H9 (cell line): Measurements from ENCODE around the gene OSTN. TPM values are rescaled to one million over a fixed set of nuclear protein-coding genes. Genes with fewer than 3 reads are reported as not detected.

Experiments
- DNase-seq: peaks from one replicate; pipeline ENCODE4 v3.0.0-alpha.2; 2017
- H2AFZ ChIP-seq: one replicate; pipeline ENCODE4 v1.6.1; 2013; ENCODE audit warnings: mild to moderate bottlenecking, low read length, control low read depth, moderate library complexity
- H2AK5ac ChIP-seq: 2 replicates; pipeline ENCODE4 v1.6.1; 2013; ENCODE audit warnings: low read length, control low read depth, mixed read lengths; ENCODE audit not compliant: insufficient read length
- H2BK120ac ChIP-seq: one replicate; pipeline ENCODE4 v1.6.1; 2013; ENCODE audit warnings: low read depth, mild to moderate bottlenecking, low read length, control low read depth, inconsistent platforms; ENCODE audit not compliant: poor library complexity, severe bottlenecking
- H2BK12ac ChIP-seq: 2 replicates; pipeline ENCODE4 v1.6.1; 2013; ENCODE audit warnings: low read length, control low read depth, mixed read lengths, low read depth; ENCODE audit not compliant: insufficient read length
- H2BK15ac ChIP-seq: 2 replicates; pipeline ENCODE4 v1.6.1; 2013; ENCODE audit warnings: low read depth, low read length, control low read depth
- H2BK20ac ChIP-seq: one replicate; pipeline ENCODE4 v1.6.1; 2013; ENCODE audit warnings: low read depth, mild to moderate bottlenecking, low read length, control low read depth, inconsistent platforms; ENCODE audit not compliant: poor library complexity, severe bottlenecking
- H2BK5ac ChIP-seq: 2 replicates; pipeline ENCODE4 v1.6.1; 2013; ENCODE audit warnings: low read length, control low read depth, mixed read lengths; ENCODE audit not compliant: insufficient read length
- H3K14ac ChIP-seq: 2 replicates; pipeline ENCODE4 v1.6.1; 2013; ENCODE audit warnings: low read length, control low read depth; ENCODE audit not compliant: insufficient read depth
- H3K18ac ChIP-seq: 2 replicates; pipeline ENCODE4 v1.6.1; 2013; ENCODE audit warnings: low read depth, mild to moderate bottlenecking, mixed read lengths, low read length, control low read depth; ENCODE audit not compliant: insufficient read length
- H3K23ac ChIP-seq: 2 replicates; pipeline ENCODE4 v1.6.1; 2013; ENCODE audit warnings: low read length, control low read depth, mixed read lengths, low read depth; ENCODE audit not compliant: insufficient read length
- H3K23me2 ChIP-seq: 2 replicates; pipeline ENCODE4 v1.6.1; 2013; ENCODE audit warnings: low read depth, mild to moderate bottlenecking, mixed read lengths, low read length, control low read depth; ENCODE audit not compliant: insufficient read length, poor library complexity, severe bottlenecking
- H3K27ac ChIP-seq: 2 replicates; pipeline ENCODE4 v1.5.1; 2013; ENCODE audit warnings: low read length, control low read depth, mixed read lengths, low read depth; ENCODE audit not compliant: insufficient read length
- H3K27me3 ChIP-seq: 2 replicates; pipeline ENCODE4 v1.6.1; 2013; ENCODE audit warnings: low read length, control low read depth, inconsistent platforms; ENCODE audit not compliant: insufficient read depth
- H3K4ac ChIP-seq: 2 replicates; pipeline ENCODE4 v1.6.1; 2013; ENCODE audit warnings: low read depth, mild to moderate bottlenecking, control low read depth, inconsistent platforms, low read length, moderate library complexity
- H3K4me1 ChIP-seq: 2 replicates; pipeline ENCODE4 v1.6.1; 2013; ENCODE audit warnings: low read length, control low read depth, inconsistent platforms; ENCODE audit not compliant: insufficient read depth
- H3K4me2 ChIP-seq: 2 replicates; pipeline ENCODE4 v1.6.1; 2013; ENCODE audit warnings: low read length, control low read depth, mixed read lengths; ENCODE audit not compliant: insufficient read length, insufficient read depth
- H3K56ac ChIP-seq: 2 replicates; pipeline ENCODE4 v1.6.1; 2013; ENCODE audit warnings: low read depth, mild to moderate bottlenecking, mixed read lengths, low read length, control low read depth; ENCODE audit not compliant: insufficient read length
- H3K79me1 ChIP-seq: 2 replicates; pipeline ENCODE4 v1.6.1; 2013; ENCODE audit warnings: low read depth, mild to moderate bottlenecking, moderate library complexity, low read length, control low read depth, inconsistent platforms; ENCODE audit not compliant: insufficient read depth, poor library complexity, severe bottlenecking
- H3K79me2 ChIP-seq: 2 replicates; pipeline ENCODE4 v1.6.1; 2013; ENCODE audit warnings: low read length, control low read depth, inconsistent platforms; ENCODE audit not compliant: insufficient read depth
- H3K9ac ChIP-seq: 2 replicates; pipeline ENCODE4 v1.6.1; 2013; ENCODE audit warnings: low read length, control low read depth, mixed read lengths; ENCODE audit not compliant: insufficient read length; ENCODE audit errors: extremely low read depth
- H3K9me3 ChIP-seq: one replicate; pipeline ENCODE4 v1.6.1; 2013; ENCODE audit warnings: low read depth, low read length, inconsistent platforms; ENCODE audit not compliant: control insufficient read depth
- H3T11ph ChIP-seq: one replicate; pipeline ENCODE4 v1.6.1; 2013; ENCODE audit warnings: mild to moderate bottlenecking, low read length, control low read depth, inconsistent platforms
- H4K20me1 ChIP-seq: one replicate; pipeline ENCODE4 v1.6.1; 2013; ENCODE audit not compliant: control insufficient read depth, insufficient read length, insufficient read depth
- H4K5ac ChIP-seq: 2 replicates; pipeline ENCODE4 v1.6.1; 2013; ENCODE audit warnings: low read depth, mild to moderate bottlenecking, mixed read lengths, low read length, control low read depth; ENCODE audit not compliant: insufficient read length
- H4K8ac ChIP-seq: replicated peaks from 2 replicates; pipeline ENCODE4 v1.6.1; 2013; ENCODE audit warnings: low read length, control low read depth, mixed read lengths, low read depth; ENCODE audit not compliant: insufficient read length
- H4K91ac ChIP-seq: 2 replicates; pipeline ENCODE4 v1.6.1; 2013; ENCODE audit warnings: low read depth, mild to moderate bottlenecking, moderate library complexity, mixed read lengths, low read length, control low read depth; ENCODE audit not compliant: insufficient read length
- H3K27ac Mint-ChIP-seq, 3 experiments: 2 replicates in 2 of 3; 3 replicates in 1 of 3; pipeline ENCODE4 v1.8.0; 2020 to 2021; ENCODE audit warnings: mixed read lengths in 3 of 3, mild to moderate bottlenecking in 1 of 3, moderate library complexity in 1 of 3
- H3K27me3 Mint-ChIP-seq: 2 replicates; pipeline ENCODE4 v1.8.0; 2021; ENCODE audit warnings: low read depth, mild to moderate bottlenecking, moderate library complexity, mixed read lengths
- H3K36me3 Mint-ChIP-seq, 3 experiments: 2 replicates in 2 of 3; 3 replicates in 1 of 3; pipeline ENCODE4 v1.8.0; 2020 to 2021; ENCODE audit warnings: low read depth in 3 of 3, mixed read lengths in 3 of 3; ENCODE audit not compliant: insufficient read depth in 1 of 3
- H3K4me1 Mint-ChIP-seq, 2 experiments: 2 replicates each; pipeline ENCODE4 v1.8.0; 2020; ENCODE audit warnings: mixed read lengths in 2 of 2
- H3K4me3 Mint-ChIP-seq, 2 experiments: 2 replicates in 1 of 2; 3 replicates in 1 of 2; pipeline ENCODE4 v1.8.0; 2020 to 2021; ENCODE audit warnings: mild to moderate bottlenecking in 2 of 2, mixed read lengths in 2 of 2, moderate library complexity in 1 of 2
- H3K9me3 Mint-ChIP-seq, 2 experiments: 2 replicates in 1 of 2; 3 replicates in 1 of 2; pipeline ENCODE4 v1.8.0; 2020; ENCODE audit warnings: mild to moderate bottlenecking in 2 of 2, mixed read lengths in 2 of 2, moderate library complexity in 1 of 2
- CTCF ChIP-seq: fragments of 200-600 bp; sonication (generic); conservative IDR thresholded peaks from 3 replicates; pipeline ENCODE4 v1.8.0; 2021; ENCODE audit warnings: antibody characterized with exemption, mild to moderate bottlenecking
- WGBS: extraction: QIAGEN DNeasy Blood & Tissue Kit; methylation state at CpG from one replicate; pipeline ENCODE4 v1.1.7; 2013; ENCODE audit warnings: missing lambda C conversion rate, low lambda C conversion rate, mixed read lengths; ENCODE audit not compliant: insufficient read length; ENCODE audit errors: extremely low coverage; 5-methylcytosine and 5-hydroxymethylcytosine counted together
- total RNA-seq: library from RNA; stranded (reverse); gene quantifications from 2 replicates; pipeline ENCODE4 v1.2.1, GENCODE V29; 2021

Gene OSTN
- total RNA-seq, 1 experiment from 2014 or later, result 0.07 TPM

GRCh38 chr3:191158815-191159214 lies 40.2 kb upstream of the OSTN start:
- Histone ChIP-seq H4K20me1 (no peaks in the 10 kb centered on the region), H3T11ph (no peak overlapping the region), H3K27ac (no peak overlapping the region), H3K79me1 (no peaks in the 10 kb centered on the region), H3K4me1 (no peaks in the 10 kb centered on the region), H2BK12ac (no peak overlapping the region), H4K5ac (no peak overlapping the region), H3K9ac (no peak overlapping the region), H3K18ac (no peak overlapping the region), H2AFZ (no peak overlapping the region), H3K23ac (no peak overlapping the region), H3K4ac (no peak overlapping the region), H2AK5ac (no peak overlapping the region), H3K27me3 (no peaks in the 10 kb centered on the region), H2BK5ac (no peak overlapping the region), H2BK20ac (no peak overlapping the region), H4K91ac (no peak overlapping the region), H3K23me2 (no peaks in the 10 kb centered on the region), H3K79me2 (no peaks in the 10 kb centered on the region), H2BK15ac (no peak overlapping the region), H3K14ac (no peak overlapping the region), H3K56ac (no peak overlapping the region), H4K8ac (no peak overlapping the region), H3K4me2 (no peak overlapping the region), H2BK120ac (no peak overlapping the region), H3K9me3 (no peaks in the 10 kb centered on the region)
- Mint-ChIP-seq H3K4me1 (peaks cover 0 to 5% of the 10 kb centered on the region in 2 experiments; a peak in 1 of 4 replicates), H3K4me3 (no peak overlapping the region), H3K36me3 (peaks cover 4 to 19% (median 11%) of the 10 kb centered on the region in 3 experiments; a peak in 6 of 7 replicates), H3K9me3 (peaks cover 20 to 21% of the 10 kb centered on the region in 2 experiments), H3K27ac (no peak overlapping the region), H3K27me3 (no peaks in the 10 kb centered on the region)
- no CpG with 5 or more reads among the region's 1 CpG for whole genome bisulfite sequencing
- no peak for TF ChIP-seq CTCF
- DNase-seq, result no peak
